ENCODE data around the gene PIP4P1.

DNA sequence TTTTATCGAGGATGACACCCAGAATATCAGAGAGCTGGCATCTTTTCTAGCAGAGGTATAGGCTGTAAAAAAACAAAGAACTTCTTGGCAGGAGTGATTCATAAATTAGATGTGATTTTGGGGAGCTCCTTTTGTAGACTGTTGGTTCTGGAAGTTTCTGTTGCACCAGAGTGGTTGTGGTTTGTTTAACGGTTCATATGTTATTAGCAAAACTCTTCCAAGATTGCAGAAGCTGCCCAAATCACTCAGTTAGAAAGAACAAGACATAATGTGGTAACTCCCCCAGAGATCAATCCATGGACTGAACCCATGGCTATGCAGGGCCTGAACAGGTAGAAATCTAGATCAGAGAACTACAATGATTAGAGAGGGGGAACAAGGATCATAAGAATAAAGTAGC, 37.4 kb upstream of the PIP4P1 start:
- TF ChIP-seq YY1 (IDR thresholded peaks at IDR 0.05; ENCODE audit: insufficient read depth, insufficient read length): no peak
- TF ChIP-seq ZNF274 (IDR thresholded peaks at IDR 0.05; ENCODE audit: low read depth, low read length): no peak
- TF ChIP-seq SUZ12 (IDR thresholded peaks at IDR 0.05; ENCODE audit: extremely low read depth, insufficient read depth, insufficient read length): no peak

Data from NT2/D1 (cell line).